H1 (cell line): ENCODE results near the gene B4GALNT1. TPM values are rescaled to one million over a fixed set of nuclear protein-coding genes. Genes with fewer than 3 reads are reported as not detected.

Source experiments
- FOSL1 ChIP-seq: IDR thresholded peaks from 2 replicates; pipeline ENCODE4 v1.6.1; 2011; ENCODE audit warnings: mild to moderate bottlenecking, low read depth, low read length, moderate library complexity; ENCODE audit not compliant: insufficient read depth
- SP4 ChIP-seq: IDR thresholded peaks from 2 replicates; pipeline ENCODE4 v1.6.1; 2012; ENCODE audit warnings: low read length, inconsistent platforms
- polyA plus RNA-seq, 7 experiments: library from polyadenylated mRNA; depleted of rRNA in 3 of 7; stranded (reverse) in 5 of 7; unstranded in 2 of 7; fragments of >200 nt in 5 of 7; fragments of 200-250 nt in 2 of 7; gene quantifications; 1 replicate in 5 of 7; 2 replicates in 1 of 7; 4 replicates in 1 of 7; pipeline versions ENCODE4 v1.2.1 to v1.2.3, GENCODE V29; 2011 to 2013; ENCODE audit warnings: missing spikeins in 2 of 7, mixed read lengths in 2 of 7
- total RNA-seq: library from RNA; stranded (reverse); fragmentation: NEBNext Ultra II Directional; extraction: Animal tissue kit (Norgen Biotek cat#: 25700); gene quantifications from 2 replicates; pipeline ENCODE4 v1.2.1, GENCODE V29; 2021

Gene B4GALNT1
- total and polyA plus RNA-seq, 2 of the 8 experiments (the other 6 are each of a cell fraction or from before 2014, with no cell fraction given), result 1.5 to 2.3 TPM

GRCh38 chr12:57674691-57675090, 41.7 kb upstream of the B4GALNT1 start (continued):
- TF ChIP-seq SP4 (no peak), FOSL1 (no peak)
